ENCODE data around the gene TEDC2.

TEDC2 gene

DNA sequence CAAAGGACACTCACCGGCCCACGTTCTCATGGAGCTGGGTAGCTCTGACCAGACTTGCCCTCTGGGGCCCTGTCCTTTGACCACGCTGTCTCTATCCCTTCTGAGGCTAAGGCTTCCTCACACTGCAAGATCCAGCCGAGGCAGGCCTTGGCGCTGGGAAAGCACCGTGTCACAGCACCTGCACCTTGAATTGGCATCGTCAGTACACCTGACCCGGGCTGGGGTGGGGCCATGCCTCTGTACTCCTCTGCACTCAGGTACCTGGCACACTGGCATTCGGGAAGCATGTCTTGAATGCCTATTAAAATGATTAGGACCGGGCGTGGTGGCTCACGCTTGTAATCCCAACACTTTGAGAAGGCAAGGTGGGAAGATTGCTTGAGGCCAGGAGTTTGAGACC lies 21.0 kb downstream of the TEDC2 start:
- no peak for DNase-seq

DNA sequence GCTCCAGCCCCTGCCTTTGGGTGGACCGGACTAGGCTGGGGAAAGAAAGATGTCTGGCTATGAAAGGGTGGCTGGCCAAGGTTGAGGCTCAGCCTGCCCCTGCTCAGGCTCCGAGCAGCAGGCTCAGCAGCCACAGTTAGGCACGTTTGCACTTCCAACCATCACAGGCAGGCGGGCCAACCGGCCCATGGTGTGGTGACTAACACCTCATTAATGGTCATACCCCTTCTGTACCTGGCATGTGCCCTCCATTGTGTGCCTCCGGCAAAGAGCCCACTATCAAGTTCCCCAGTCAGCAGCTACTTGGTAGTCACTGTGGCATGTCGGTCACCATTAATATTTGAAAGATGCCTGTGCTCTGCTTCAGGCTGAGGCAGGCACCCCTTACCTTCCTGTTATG lies 21.8 kb downstream of the TEDC2 start:
- DNase-seq, result no peak

GRCh38 chr16:2482249-2482648 lies 22.3 kb downstream of the TEDC2 start:
- no peak for DNase-seq

- peak; percentile 66 for DNase-seq
Observed at GRCh38 chr16:2482708-2483534, 23.0 kb downstream of the TEDC2 start.

- DNase-seq, result no peak
Observed at GRCh38 chr16:2483939-2484897, 24.3 kb downstream of the TEDC2 start.

- no peak for DNase-seq
Observed at GRCh38 chr16:2484898-2485508, 25.1 kb downstream of the TEDC2 start.

DNA sequence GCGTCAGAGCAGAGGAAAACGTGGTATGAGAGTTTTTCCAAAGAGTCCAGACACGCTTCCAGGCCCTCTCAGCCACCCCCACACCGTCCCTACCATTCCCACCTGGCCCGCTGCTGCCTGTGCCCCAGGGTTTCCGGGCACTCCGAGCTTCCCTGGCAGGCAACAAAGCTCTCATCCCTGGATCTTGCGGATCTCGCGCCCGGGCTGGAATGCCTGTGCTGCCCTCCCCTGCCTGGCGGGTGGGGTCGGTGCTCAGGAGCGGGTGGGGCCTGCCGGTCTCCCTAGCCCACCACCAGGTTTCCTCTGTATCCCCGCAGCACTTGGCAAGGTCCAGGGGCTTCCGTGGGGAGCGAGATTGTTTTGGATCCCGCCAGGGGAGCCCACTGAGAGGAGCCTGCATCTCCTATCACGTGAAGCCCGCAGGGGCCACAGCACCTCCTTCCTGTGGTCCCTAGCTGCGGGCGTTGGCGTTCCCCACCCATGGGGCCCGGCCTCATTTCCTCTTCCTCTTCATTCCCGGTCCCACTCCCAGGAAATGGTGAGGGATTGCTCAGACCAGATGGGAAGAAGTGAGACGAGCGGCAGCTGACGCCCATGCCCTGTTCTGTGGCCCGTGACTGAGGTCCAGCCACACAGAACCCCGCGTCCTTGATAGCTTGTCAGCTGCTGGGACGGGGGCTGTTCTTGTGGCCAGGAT lies 26.1 kb downstream of the TEDC2 start:
- DNase-seq, result no peak

GRCh38 chr16:2486645-2487516 lies 27.0 kb downstream of the TEDC2 start:
- DNase-seq, result peak; percentile 34

GRCh38 chr16:2487517-2487842 lies 27.6 kb downstream of the TEDC2 start:
- no peak for DNase-seq

- no peak for DNase-seq
Observed at GRCh38 chr16:2487903-2488531, 28.1 kb downstream of the TEDC2 start.

- no peak for DNase-seq
Observed at GRCh38 chr16:2489581-2489980, 29.7 kb downstream of the TEDC2 start.

DNA sequence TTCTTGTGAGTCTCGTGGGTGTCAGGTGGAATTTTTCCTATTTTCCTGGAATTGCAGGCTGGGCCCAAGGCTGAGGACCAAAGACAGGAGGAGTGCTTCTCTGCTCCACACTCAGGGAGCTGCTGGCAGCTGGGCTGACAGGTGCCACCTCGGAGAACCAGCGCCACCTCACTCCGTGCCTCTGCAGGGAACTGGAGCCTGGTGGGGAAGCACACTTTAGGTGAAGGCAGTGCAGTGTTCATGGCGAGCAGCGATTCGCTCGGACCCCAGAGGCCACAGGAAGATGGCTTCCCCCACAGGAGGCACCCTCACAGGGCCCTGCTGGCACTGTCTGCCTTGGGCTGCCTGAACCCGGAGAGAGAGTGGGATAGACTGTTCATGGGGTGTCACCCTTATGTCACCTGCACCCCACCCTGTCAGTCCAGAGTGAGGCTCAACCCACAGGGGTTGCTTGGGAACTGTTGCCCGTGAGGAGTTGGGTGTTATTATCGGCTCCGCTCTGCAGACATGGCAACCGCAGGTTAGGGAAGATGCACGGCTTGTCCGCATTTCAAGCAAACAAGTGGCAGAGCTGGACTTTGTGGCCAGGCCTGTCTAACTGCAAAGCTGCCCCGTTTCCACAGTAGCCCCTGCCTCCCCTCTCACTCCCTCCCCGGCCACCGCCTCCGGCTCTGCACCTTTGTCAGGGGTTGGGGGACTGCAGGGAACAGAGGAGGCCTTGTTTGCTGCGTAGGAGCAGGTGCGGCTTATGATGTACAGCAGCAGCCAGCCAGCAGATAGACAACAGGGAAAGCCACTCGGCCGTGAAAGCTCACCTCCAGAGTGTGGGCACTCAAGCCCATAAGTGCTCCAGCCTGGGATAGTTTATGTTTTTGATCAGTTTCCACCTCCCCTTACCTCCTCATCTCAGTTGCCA lies 30.5 kb downstream of the TEDC2 start:
- no peak for DNase-seq

GRCh38 chr16:2492292-2492691 lies 32.4 kb downstream of the TEDC2 start:
- no peak for DNase-seq

DNA sequence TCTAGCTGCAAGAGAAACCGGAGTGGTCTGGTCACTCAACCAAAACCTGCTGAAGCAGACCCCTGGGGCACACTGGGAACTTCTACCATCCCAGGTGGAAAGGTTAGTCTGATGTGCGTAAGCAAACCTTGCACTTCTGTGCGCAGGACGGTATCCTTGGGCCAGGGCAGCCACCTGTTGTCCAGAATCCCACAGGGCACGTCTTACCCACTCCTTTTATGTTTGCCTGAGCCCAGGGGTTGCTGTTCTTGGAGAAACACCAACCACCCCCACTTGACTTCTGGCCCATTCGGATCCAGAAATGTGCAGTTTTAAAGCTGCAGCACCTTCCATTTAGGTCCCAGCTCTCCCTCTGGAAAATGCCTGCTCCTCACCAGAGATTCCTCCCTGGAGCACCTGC lies 33.7 kb downstream of the TEDC2 start:
- no peak for DNase-seq

DNA sequence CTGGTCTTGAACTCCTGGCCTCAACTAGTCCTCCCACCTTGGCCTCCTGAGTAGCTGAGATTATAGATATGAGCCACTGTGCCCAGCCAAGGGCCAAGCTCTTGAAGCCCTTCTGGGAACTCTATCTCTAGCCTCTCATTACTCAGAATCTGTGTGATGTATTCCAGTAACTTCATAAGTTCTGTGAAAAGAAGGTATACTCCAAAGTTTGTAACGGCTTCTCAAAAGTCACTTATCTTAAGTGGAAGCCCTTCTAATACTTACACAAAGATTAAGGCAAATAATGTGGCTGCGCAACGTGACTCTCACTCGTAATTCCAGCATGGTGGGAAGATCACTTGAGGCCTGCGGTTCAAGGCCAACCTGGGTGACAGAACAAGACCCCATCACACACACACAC lies 34.7 kb downstream of the TEDC2 start:
- no peak for DNase-seq

DNA sequence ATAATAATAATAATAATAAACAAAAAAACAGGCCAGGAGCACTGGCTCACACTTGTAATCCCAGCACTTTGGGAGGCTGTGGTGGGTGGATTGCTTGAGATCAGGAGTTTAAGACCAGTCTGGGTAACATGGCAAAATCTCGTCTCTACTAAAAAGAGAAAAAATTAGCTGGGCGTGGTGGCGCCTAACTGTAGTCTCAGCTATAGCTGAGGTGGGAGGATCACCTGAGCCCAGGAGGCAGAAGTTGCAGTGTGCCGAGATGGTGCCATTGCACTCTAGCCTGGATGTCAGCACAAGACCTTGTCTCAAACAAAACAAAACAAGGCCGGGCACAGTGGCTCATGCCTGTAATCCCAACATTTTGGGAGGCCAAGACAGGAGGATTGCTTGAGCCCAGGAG lies 35.1 kb downstream of the TEDC2 start:
- no peak for DNase-seq

DNA sequence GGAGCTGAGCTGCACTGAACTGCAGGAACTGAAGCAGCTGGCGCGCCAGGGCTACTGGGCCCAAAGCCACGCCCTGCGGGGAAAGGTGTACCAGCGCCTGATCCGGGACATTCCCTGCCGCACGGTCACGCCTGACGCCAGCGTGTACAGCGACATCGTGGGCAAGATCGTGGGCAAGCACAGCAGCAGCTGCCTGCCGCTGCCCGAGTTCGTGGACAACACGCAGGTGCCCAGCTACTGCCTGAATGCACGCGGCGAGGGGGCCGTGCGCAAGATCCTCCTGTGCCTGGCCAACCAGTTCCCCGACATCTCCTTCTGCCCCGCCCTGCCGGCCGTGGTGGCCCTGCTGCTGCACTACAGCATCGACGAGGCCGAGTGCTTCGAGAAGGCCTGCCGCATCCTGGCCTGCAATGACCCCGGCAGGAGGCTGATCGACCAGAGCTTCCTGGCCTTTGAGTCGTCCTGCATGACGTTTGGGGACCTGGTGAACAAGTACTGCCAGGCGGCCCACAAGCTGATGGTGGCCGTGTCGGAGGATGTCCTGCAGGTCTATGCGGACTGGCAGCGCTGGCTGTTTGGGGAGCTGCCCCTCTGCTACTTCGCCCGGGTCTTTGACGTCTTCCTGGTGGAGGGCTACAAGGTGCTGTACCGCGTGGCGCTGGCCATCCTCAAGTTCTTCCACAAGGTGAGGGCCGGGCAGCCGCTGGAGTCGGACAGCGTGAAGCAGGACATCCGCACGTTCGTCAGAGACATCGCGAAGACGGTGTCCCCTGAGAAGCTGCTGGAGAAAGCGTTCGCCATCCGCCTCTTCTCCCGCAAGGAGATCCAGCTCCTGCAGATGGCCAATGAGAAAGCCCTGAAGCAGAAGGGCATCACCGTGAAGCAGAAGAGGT lies 36.6 kb downstream of the TEDC2 start:
- no peak for DNase-seq

GRCh38 chr16:2497116-2497630 lies 37.3 kb downstream of the TEDC2 start:
- DNase-seq, result no peak

Data from midbrain (tissue), 1 donor.